SK-N-SH (cell line): ENCODE data around the gene WWC2.

Experiments used
- CTCF ChIP-seq: fragments of 200-600 bp; sonication (generic); IDR thresholded peaks from 2 replicates; pipeline ENCODE4 v1.6.1; 2017; ENCODE audit warnings: antibody characterized with exemption, mild to moderate bottlenecking, moderate library complexity
- FOXJ3 ChIP-seq: sonication (generic); formaldehyde crosslinking; IDR thresholded peaks from 2 replicates; pipeline ENCODE4 v1.5.1; 2020; ENCODE audit warnings: mild to moderate bottlenecking, missing genetic modification reagents
- MAX ChIP-seq: IDR thresholded peaks from 2 replicates; pipeline ENCODE4 v1.4.0; 2012; ENCODE audit warnings: low read depth
- POLR2AphosphoS5 ChIP-seq: IDR thresholded peaks from 2 replicates; pipeline ENCODE4 v1.6.1; 2012; ENCODE audit warnings: low read depth, low read length
- REST ChIP-seq: IDR thresholded peaks from 2 replicates; pipeline ENCODE4 v1.6.1; 2012; ENCODE audit warnings: mild to moderate bottlenecking, low read depth, low read length, moderate library complexity
- RFX5 ChIP-seq: IDR thresholded peaks from 2 replicates; pipeline ENCODE4 v1.6.1; 2012; ENCODE audit warnings: mild to moderate bottlenecking, improper control_type of control experiment, low read length
- RXRA ChIP-seq: IDR thresholded peaks from 2 replicates; pipeline ENCODE4 v1.4.0; 2012; ENCODE audit warnings: low read depth, mild to moderate bottlenecking, borderline replicate concordance
- USF2 ChIP-seq: fragments of 150-350 bp; IDR thresholded peaks from 2 replicates; pipeline ENCODE4 v1.6.1; 2017; ENCODE audit warnings: antibody characterized with exemption, low read length, low read depth, borderline replicate concordance

- TF ChIP-seq FOXJ3 (CRISPR knock-in tag) (no peak), USF2 (no peak), REST (no peak), MAX (no peak), CTCF (no peak), POLR2AphosphoS5 (no peak), RFX5 (no peak), RXRA (no peak)
Measured at GRCh38 chr4:183080372-183081115, 18.5 kb upstream of the WWC2 start.
